ENCODE results near the gene SUSD6.

GRCh38 chr14:69674546-69675244, 63.3 kb downstream of the SUSD6 start:
- no peak for TF ChIP-seq CTCF (IDR thresholded peaks at IDR 0.05; ENCODE audit: insufficient read depth, low read length)
- TF ChIP-seq SPI1 (IDR thresholded peaks at IDR 0.05; ENCODE audit: borderline replicate concordance, low read depth): no peak
- TF ChIP-seq POLR2AphosphoS5 (IDR thresholded peaks at IDR 0.05; ENCODE audit: low read depth): no peak
- TF ChIP-seq REST (IDR thresholded peaks at IDR 0.05; ENCODE audit: insufficient replicate concordance, low read depth): no peak
